H1 (cell line): ENCODE measurements around the gene GNB1L. TPM values are rescaled to one million over a fixed set of nuclear protein-coding genes. Genes with fewer than 3 reads are reported as not detected.

Source experiments
- CTCF ChIA-PET: fragments of 300-600 bp; sonication (Branson Sonifier 250); formaldehyde crosslinking; loops from one replicate; lab custom pipeline; 2021; ENCODE audit not compliant: partially characterized antibody; lab: Charles Lee
- POLR2A ChIA-PET: fragments of 300-600 bp; sonication (Branson Sonifier 250); formaldehyde crosslinking; loops from one replicate; lab custom pipeline; 2021; ENCODE audit warnings: inconsistent platforms; ENCODE audit not compliant: partially characterized antibody; lab: Charles Lee
- DNase-seq, 2 experiments: peaks; one replicate each; pipeline versions ENCODE4 v3.0.0 to v3.0.0-alpha.2; 2010 to 2022; ENCODE audit warnings: low spot score in 2 of 2, low read depth in 1 of 2, mixed read lengths in 1 of 2
- FAIRE-seq: peaks from 2 replicates; lab custom pipeline; 2011; peaks lifted over from hg19 to GRCh38; lab: Jason Lieb, UNC
- H2AFZ ChIP-seq: 2 replicates; pipeline ENCODE4 v1.8.1; 2012; ENCODE audit warnings: low read length, inconsistent platforms
- H2AK5ac ChIP-seq: 2 replicates; pipeline ENCODE4 v1.6.1; 2013; ENCODE audit warnings: low read depth, low read length
- H2BK120ac ChIP-seq: replicated peaks from 2 replicates; pipeline ENCODE3; 2013; ENCODE audit warnings: low read depth, low read length, inconsistent platforms
- H2BK12ac ChIP-seq: 2 replicates; pipeline ENCODE4 v1.6.1; 2013; ENCODE audit warnings: low read depth, low read length
- H2BK15ac ChIP-seq: 2 replicates; pipeline ENCODE4 v1.6.1; 2013; ENCODE audit warnings: low read length
- H2BK20ac ChIP-seq: 2 replicates; pipeline ENCODE4 v1.6.1; 2013; ENCODE audit warnings: low read length
- H2BK5ac ChIP-seq: 2 replicates; pipeline ENCODE4 v1.6.1; 2013; ENCODE audit warnings: low read depth, low read length
- H3K14ac ChIP-seq: 2 replicates; pipeline ENCODE4 v1.6.1; 2013; ENCODE audit warnings: inconsistent platforms; ENCODE audit not compliant: insufficient read length
- H3K18ac ChIP-seq: 2 replicates; pipeline ENCODE4 v1.6.1; 2013; ENCODE audit warnings: low read length; ENCODE audit errors: extremely low read depth
- H3K23ac ChIP-seq: 2 replicates; pipeline ENCODE4 v1.6.1; 2013; ENCODE audit warnings: inconsistent platforms; ENCODE audit not compliant: insufficient read length
- H3K23me2 ChIP-seq: 2 replicates; pipeline ENCODE4 v1.6.1; 2013; ENCODE audit warnings: low read depth, low read length
- H3K27ac ChIP-seq: 2 replicates; pipeline ENCODE4 v1.6.1; 2011; ENCODE audit warnings: low read depth, low read length, inconsistent platforms
- H3K27me3 ChIP-seq, 4 experiments: replicated peaks in 1 of 4; 1 replicate in 1 of 4; 2 replicates in 3 of 4; pipeline versions ENCODE4 v1.6.1 to v1.8.1; 2011 to 2013; ENCODE audit warnings: low read length in 3 of 4, mild to moderate bottlenecking in 3 of 4, inconsistent platforms in 2 of 4, mixed read lengths in 2 of 4, moderate library complexity in 1 of 4; ENCODE audit not compliant: control insufficient read depth in 3 of 4, insufficient read depth in 3 of 4; ENCODE audit errors: extremely low read depth in 1 of 4
- H3K36me3 ChIP-seq, 4 experiments: 2 replicates each; pipeline versions ENCODE4 v1.6.1 to v1.8.1; 2011 to 2013; ENCODE audit warnings: mild to moderate bottlenecking in 4 of 4, low read length in 3 of 4, moderate library complexity in 2 of 4, control low read depth in 1 of 4, inconsistent platforms in 1 of 4; ENCODE audit not compliant: insufficient read depth in 4 of 4, control insufficient read depth in 2 of 4
- H3K4ac ChIP-seq: replicated peaks from 2 replicates; pipeline ENCODE3; 2013; ENCODE audit warnings: low read length, low read depth, mixed read lengths, inconsistent platforms; ENCODE audit not compliant: insufficient read length
- H3K4me1 ChIP-seq, 4 experiments: replicated peaks in 1 of 4; 1 replicate in 1 of 4; 2 replicates in 3 of 4; pipeline versions ENCODE4 v1.6.1 to v1.8.1; 2011 to 2013; ENCODE audit warnings: low read length in 3 of 4, inconsistent platforms in 2 of 4, mixed read lengths in 1 of 4; ENCODE audit not compliant: insufficient read depth in 4 of 4, control insufficient read depth in 3 of 4
- H3K4me2 ChIP-seq, 2 experiments: 2 replicates each; pipeline versions ENCODE4 v1.6.1 to v1.8.1; 2011 to 2013; ENCODE audit warnings: low read depth in 2 of 2, low read length in 2 of 2, control low read depth in 1 of 2, inconsistent platforms in 1 of 2, mild to moderate bottlenecking in 1 of 2; ENCODE audit not compliant: insufficient read depth in 1 of 2
- H3K4me3 ChIP-seq, 4 experiments: fragments of 200-600, 300-600 bp in 1 of 4; sonication (generic), shearing (Covaris generic), sonication (Bioruptor Twin) in 1 of 4; 2 replicates each; pipeline versions ENCODE4 v1.5.1 to v1.8.1; 2011 to 2016; ENCODE audit warnings: low read length in 4 of 4, low read depth in 3 of 4, control low read depth in 2 of 4, inconsistent platforms in 2 of 4, mild to moderate bottlenecking in 2 of 4, mixed read lengths in 1 of 4, moderate library complexity in 1 of 4; ENCODE audit not compliant: insufficient read depth in 2 of 4; ENCODE audit errors: extremely low read depth in 1 of 4
- H3K56ac ChIP-seq: replicated peaks from 2 replicates; pipeline ENCODE3; 2013; ENCODE audit warnings: low read depth, mild to moderate bottlenecking, mixed read lengths, low read length, inconsistent platforms; ENCODE audit not compliant: insufficient read length
- H3K79me1 ChIP-seq: 2 replicates; pipeline ENCODE4 v1.6.1; 2013; ENCODE audit warnings: low read depth, low read length, control low read depth
- H3K79me2 ChIP-seq, 2 experiments: 2 replicates each; pipeline versions ENCODE4 v1.6.1 to v1.8.1; 2012 to 2013; ENCODE audit warnings: low read length in 2 of 2, mild to moderate bottlenecking in 2 of 2, inconsistent platforms in 1 of 2; ENCODE audit not compliant: insufficient read depth in 2 of 2, control insufficient read depth in 1 of 2
- H3K9ac ChIP-seq, 4 experiments: replicated peaks in 1 of 4; 1 replicate in 1 of 4; 2 replicates in 3 of 4; pipeline versions ENCODE4 v1.6.1 to v1.8.1; 2011 to 2013; ENCODE audit warnings: low read depth in 3 of 4, low read length in 3 of 4, control low read depth in 2 of 4, mild to moderate bottlenecking in 2 of 4, moderate library complexity in 2 of 4, inconsistent platforms in 1 of 4; ENCODE audit errors: extremely low read depth in 1 of 4
- H3K9me3 ChIP-seq, 2 experiments: 2 replicates each; pipeline versions ENCODE4 v1.6.1 to v1.8.1; 2012 to 2013; ENCODE audit warnings: mild to moderate bottlenecking in 2 of 2, moderate library complexity in 2 of 2, control low read depth in 1 of 2, inconsistent platforms in 1 of 2, low read depth in 1 of 2, low read length in 1 of 2, mixed read lengths in 1 of 2; ENCODE audit not compliant: insufficient read depth in 2 of 2
- H4K20me1 ChIP-seq, 2 experiments: replicated peaks in 1 of 2; 2 replicates each; pipeline versions ENCODE3 to v1.8.1; 2011 to 2013; ENCODE audit warnings: inconsistent platforms in 2 of 2, low read length in 2 of 2, mild to moderate bottlenecking in 1 of 2; ENCODE audit not compliant: insufficient read depth in 2 of 2, control insufficient read depth in 1 of 2
- H4K5ac ChIP-seq: 2 replicates; pipeline ENCODE4 v1.6.1; 2013; ENCODE audit warnings: low read length, low read depth, mixed read lengths, inconsistent platforms; ENCODE audit not compliant: insufficient read length
- H4K8ac ChIP-seq: 2 replicates; pipeline ENCODE4 v1.8.0; 2013; ENCODE audit warnings: mild to moderate bottlenecking, moderate library complexity, low read length, inconsistent platforms; ENCODE audit not compliant: insufficient read depth; ENCODE audit errors: extremely low read depth
- H4K91ac ChIP-seq: replicated peaks from 2 replicates; pipeline ENCODE3; 2013; ENCODE audit warnings: low read length, mixed read lengths, inconsistent platforms; ENCODE audit not compliant: insufficient read length
- HDAC6 ChIP-seq: IDR thresholded peaks from one replicate; pipeline ENCODE4 v1.7.1; 2012; ENCODE audit warnings: low read depth, mild to moderate bottlenecking, inconsistent platforms, low read length, moderate library complexity
- JUN ChIP-seq: IDR thresholded peaks from 2 replicates; pipeline ENCODE4 v1.6.1; 2011; ENCODE audit warnings: low read depth, mild to moderate bottlenecking, improper control_type of control experiment, low read length
- MAFK ChIP-seq: IDR thresholded peaks from 2 replicates; pipeline ENCODE4 v1.6.1; 2012; ENCODE audit warnings: low read depth, mild to moderate bottlenecking, improper control_type of control experiment, low read length
- NRF1 ChIP-seq: IDR thresholded peaks from 2 replicates; pipeline ENCODE4 v1.6.1; 2011; ENCODE audit warnings: mild to moderate bottlenecking, low read depth, low read length, improper control_type of control experiment
- PHF8 ChIP-seq: fragments of 200-600 bp; sonication (generic); conservative IDR thresholded peaks from 2 replicates; pipeline ENCODE4 v1.7.1; 2012; ENCODE audit warnings: low read depth, mild to moderate bottlenecking, inconsistent platforms, low read length, moderate library complexity
- POLR2A ChIP-seq, 2 experiments: IDR thresholded peaks; 1 replicate in 1 of 2; 2 replicates in 1 of 2; pipeline ENCODE4 v1.6.1; 2011; ENCODE audit warnings: low read depth in 2 of 2, low read length in 2 of 2, mild to moderate bottlenecking in 2 of 2; ENCODE audit errors: control extremely low read depth in 1 of 2
- SUZ12 ChIP-seq: fragments of 200-600 bp; sonication (generic); IDR thresholded peaks from 2 replicates; pipeline ENCODE4 v1.6.1; 2012; ENCODE audit warnings: mild to moderate bottlenecking, inconsistent platforms, low read length, moderate library complexity, mixed read lengths
- TCF12 ChIP-seq: IDR thresholded peaks from 2 replicates; pipeline ENCODE4 v1.6.1; 2011; ENCODE audit warnings: low read depth, mild to moderate bottlenecking, low read length
- WGBS, 2 experiments: shearing (Covaris generic) in 1 of 2; methylation state at CpG; one replicate each; pipeline versions ENCODE4 v1.1.6 to v1.1.7; 2013 to 2015; ENCODE audit warnings: low lambda C conversion rate in 2 of 2, mixed read lengths in 2 of 2, inconsistent platforms in 1 of 2, low coverage in 1 of 2, missing lambda C conversion rate in 1 of 2; ENCODE audit not compliant: insufficient replicate concordance in 2 of 2, insufficient coverage in 1 of 2, insufficient read length in 1 of 2; ENCODE audit errors: extremely low coverage in 1 of 2, missing lambda C conversion rate in 1 of 2; 5-methylcytosine and 5-hydroxymethylcytosine counted together
- polyA plus RNA-seq, 7 experiments: library from polyadenylated mRNA; depleted of rRNA in 3 of 7; stranded (reverse) in 5 of 7; unstranded in 2 of 7; fragments of >200 nt in 5 of 7; fragments of 200-250 nt in 2 of 7; gene quantifications; 1 replicate in 5 of 7; 2 replicates in 1 of 7; 4 replicates in 1 of 7; pipeline versions ENCODE4 v1.2.1 to v1.2.3, GENCODE V29; 2011 to 2013; ENCODE audit warnings: missing spikeins in 2 of 7, mixed read lengths in 2 of 7
- total RNA-seq: library from RNA; stranded (reverse); fragmentation: NEBNext Ultra II Directional; extraction: Animal tissue kit (Norgen Biotek cat#: 25700); gene quantifications from 2 replicates; pipeline ENCODE4 v1.2.1, GENCODE V29; 2021

GNB1L gene
- total and polyA plus RNA-seq, 2 of the 8 experiments (the other 6 are each of a cell fraction or from before 2014, with no cell fraction given): 14.0 to 15.6 TPM

DNA sequence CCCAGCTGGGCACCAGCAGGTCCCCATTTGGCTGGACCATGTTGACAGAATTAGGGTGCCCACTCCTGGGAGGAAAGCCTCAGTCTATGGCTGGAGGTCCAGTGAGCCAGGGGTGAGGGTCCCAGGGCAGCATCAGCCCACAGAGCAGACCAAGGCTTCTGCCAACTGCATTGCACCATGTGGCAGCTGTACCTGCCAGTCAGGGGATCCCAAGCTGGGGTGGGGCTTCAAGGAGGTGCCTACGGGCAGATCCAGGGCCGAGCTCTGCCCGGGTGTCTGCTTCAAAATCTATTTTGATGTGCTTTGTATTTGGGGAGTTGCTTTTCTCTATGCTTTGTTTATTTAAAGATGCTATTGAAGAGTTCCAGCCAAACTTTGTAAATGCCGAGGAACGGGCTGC lies 120.9 kb downstream of the GNB1L start:
- Histone ChIP-seq H3K36me3 (no peaks in the 10 kb centered on the region), H4K20me1 (peaks cover 0 to 5% of the 10 kb centered on the region in 2 experiments), H3K4me1 (peaks cover 0 to 15% (median 7%) of the 10 kb centered on the region in 4 experiments; a peak in 5 of 7 replicates), H4K8ac (no peak overlapping the region), H2BK15ac (no peak overlapping the region), H2BK5ac (no peak overlapping the region), H4K5ac (no peak overlapping the region), H3K4me3 (no peak overlapping the region), H3K9me3 (no peaks in the 10 kb centered on the region), H3K27ac (no peak overlapping the region), H2BK12ac (0 out of 2 replicates have a peak overlapping the region, but pooled peaks have one; percentile 39), H2BK120ac (no peak overlapping the region), H3K56ac (no peak overlapping the region), H3K27me3 (peaks cover 1 to 16% (median 12%) of the 10 kb centered on the region in 4 experiments; a peak in 5 of 7 replicates), H2BK20ac (no peak overlapping the region), H3K4ac (no peak overlapping the region), H2AK5ac (no peak overlapping the region), H3K79me1 (no peaks in the 10 kb centered on the region), H2AFZ (no peak overlapping the region), H3K9ac (no peak overlapping the region), H3K23me2 (no peaks in the 10 kb centered on the region), H3K18ac (no peak overlapping the region), H3K23ac (no peak overlapping the region), H4K91ac (no peak overlapping the region), H3K79me2 (no peaks in the 10 kb centered on the region), H3K4me2 (no peak overlapping the region), H3K14ac (no peak overlapping the region)
- CTCF ChIA-PET: interaction anchor here (1.0 to 7.0 kb wide), 7 partner anchors 10 to 214 kb away, joined by 3 to 168 read pairs (median 6); partner anchors contain the start of gene GP1BB
- 92% methylated on average over 5 of the region's 5 CpGs; no CpG with 5 or more reads in 1 of the 2 experiments for WGBS, 2 experiments
- DNase-seq (no peak), FAIRE-seq (no peak)
- POLR2A ChIA-PET: no interaction called here
- no peak for TF ChIP-seq MAFK
- no peak for TF ChIP-seq SUZ12
- TF ChIP-seq TCF12: no peak
- TF ChIP-seq POLR2A (IDR thresholded peaks at IDR 0.05; ENCODE audit: control extremely low read depth in 1 of 2, low read depth in 2 of 2, low read length in 2 of 2): no peak
- TF ChIP-seq HDAC6: no peak
- no peak for TF ChIP-seq NRF1
- no peak for TF ChIP-seq JUN
- TF ChIP-seq PHF8: no peak
